ENCODE measurements around the gene PAPPA2.
A peak's percentile ranks its signal among the peaks of the same experiment; 100 is the strongest.

The PAPPA2 gene

DNA sequence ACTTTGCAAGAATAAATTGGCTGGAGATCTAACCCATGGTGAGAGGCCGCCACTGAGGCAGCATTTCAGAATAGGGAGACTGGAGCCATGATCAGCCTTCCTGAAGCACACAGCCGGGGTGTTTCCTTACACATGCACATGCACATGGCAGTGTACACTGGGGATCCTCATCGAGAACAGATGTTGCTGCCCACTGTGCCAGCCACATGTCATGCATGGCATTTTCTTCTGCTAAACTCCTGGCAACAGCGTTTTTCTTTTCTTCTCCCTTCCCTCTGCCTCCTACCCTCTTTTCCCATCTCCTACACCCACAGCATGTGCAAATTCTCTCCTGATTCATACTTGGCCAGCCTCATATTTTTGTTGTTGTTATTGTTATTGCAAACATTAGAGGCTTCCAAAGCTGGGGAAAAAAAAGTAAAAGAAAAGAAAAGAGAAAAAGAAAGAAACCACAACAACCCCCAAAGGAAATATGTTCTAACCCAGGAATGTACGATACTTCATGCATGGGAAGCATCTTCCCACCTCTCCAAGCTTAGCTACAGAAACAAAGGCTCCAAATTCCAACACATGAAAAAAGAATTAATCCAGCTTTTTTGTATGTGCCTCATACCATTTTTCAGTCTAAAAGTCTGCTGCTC, 357.5 kb downstream of the PAPPA2 start:
- no peak for DNase-seq

DNA sequence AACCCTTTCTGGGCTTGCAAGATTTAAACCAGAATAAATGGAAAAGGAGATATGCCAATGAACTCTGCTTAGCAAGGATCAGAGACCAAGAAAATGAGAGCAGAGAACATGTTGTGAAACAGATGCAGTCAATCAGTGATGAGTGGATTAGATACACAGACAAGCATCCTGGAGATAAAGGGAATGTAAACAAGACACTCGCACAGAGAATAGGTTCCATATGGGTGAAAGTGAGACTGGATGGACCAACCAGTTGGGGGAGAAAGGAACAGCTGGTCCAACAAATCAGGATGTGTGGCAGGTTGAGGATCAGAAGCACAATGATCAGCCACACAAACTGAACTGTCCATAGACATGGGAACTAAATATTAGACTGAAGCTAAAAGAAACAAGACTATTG, 363.3 kb downstream of the PAPPA2 start:
- DNase-seq = peak; percentile 5

DNA sequence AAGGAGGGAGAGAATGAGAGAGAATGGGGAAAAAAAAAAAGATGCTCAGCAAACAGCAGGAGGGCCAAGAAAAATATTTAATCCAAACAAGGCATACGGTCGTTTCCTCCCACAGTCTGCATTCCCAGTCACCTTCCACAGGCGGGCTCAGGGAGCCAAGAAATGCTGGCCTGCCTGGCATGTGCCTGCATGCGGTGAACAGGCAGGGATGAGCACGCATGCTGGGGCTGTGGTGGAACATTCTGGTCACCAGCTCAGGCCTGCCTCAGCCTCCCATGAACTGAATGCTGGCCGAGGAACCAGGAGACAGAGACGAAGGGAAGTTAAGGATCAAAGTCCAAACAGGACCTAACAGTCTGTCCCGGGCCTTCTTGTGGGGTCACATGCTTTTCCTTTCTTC, 366.3 kb downstream of the PAPPA2 start:
- no peak for DNase-seq

DNA sequence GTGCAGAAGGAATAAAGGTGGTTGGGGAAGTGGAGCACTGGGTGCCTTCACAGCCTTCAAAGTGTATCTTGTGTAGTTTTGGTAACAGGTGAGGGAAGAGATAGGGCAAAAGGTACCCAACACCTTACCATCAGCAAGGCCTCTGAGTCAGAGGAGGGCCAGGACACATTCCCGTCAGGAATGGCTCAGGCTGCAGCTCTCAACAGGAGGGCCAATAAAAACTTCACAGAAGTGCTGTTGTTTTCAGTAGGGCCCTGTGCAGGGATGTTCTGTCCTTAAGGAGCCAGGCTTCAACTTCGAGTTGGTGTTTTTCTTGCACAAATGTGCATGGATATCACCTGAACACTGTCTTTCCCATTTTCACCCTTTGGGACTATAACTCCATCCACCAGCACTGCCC, 368.2 kb downstream of the PAPPA2 start:
- DNase-seq = no peak

DNA sequence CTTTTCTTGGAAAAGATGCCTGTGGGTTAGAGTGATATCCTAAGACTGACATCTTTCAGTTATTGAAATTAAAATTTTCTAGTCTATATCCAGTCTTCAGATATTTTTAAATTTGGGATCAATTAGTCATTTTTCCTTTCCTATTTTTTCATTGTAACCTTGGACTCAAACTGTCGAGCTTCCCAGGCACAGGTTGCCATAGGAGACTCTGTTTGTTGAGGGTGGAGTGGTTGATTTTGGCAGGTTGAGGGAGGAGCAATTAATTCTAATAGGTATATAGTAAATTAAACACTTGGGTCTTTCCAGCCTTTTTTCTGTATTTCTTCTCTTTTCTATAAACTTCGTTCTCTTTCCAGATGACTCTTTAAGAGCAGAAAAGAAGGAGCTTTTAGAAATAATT, 374.7 kb downstream of the PAPPA2 start:
- no peak for DNase-seq

DNA sequence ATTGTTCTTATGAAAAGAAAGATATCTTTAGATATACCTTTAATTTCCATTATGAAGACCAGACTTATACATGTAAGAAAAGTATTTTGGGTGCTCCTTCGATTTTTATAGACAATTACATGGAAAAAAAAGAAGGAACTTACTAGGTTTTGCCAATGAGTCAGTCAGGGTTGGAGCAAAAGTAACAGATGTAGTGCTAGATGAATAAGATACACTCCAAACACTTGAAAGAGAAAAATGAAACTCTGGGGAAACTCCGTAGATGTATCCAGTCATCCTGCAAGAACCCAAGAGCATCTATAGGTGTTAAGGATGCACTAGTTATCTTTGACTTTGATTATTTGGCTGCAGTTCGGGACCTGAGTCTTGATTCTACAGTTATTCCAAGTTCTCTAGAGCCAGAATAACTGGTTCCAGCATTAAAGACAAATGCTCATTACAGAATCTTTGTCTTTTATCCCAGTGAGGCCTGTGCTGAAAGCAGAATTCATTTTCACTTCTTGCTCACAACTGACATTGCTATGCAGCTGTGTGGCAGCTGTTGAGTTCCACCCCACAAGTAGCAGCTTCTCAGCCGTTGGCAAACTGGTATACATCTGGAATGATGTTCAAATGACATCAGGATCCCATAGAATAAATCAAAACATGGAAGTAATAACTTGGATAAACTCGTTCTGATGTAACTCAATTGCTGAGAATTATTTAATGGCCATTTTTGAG, 375.5 kb downstream of the PAPPA2 start:
- no peak for DNase-seq

DNA sequence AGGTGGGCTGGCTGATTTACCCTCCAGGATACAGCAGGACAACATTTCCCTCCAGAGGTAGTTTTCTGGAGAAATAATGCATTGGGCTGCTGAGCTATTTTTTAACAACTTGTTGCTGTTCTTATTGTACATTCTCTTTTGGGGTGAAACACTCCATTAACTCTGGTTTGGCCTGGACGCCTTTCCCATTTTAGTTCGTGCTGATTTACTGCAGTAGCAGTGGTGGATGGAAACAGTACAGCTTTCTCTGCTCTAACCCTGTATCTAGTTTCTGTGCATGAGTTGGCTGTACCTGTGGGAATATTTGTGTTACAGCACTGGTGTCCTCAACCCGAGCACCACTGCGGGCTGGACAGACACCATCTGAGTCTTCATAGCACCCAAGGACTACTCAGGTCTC, 376.2 kb downstream of the PAPPA2 start:
- DNase-seq = no peak

DNA sequence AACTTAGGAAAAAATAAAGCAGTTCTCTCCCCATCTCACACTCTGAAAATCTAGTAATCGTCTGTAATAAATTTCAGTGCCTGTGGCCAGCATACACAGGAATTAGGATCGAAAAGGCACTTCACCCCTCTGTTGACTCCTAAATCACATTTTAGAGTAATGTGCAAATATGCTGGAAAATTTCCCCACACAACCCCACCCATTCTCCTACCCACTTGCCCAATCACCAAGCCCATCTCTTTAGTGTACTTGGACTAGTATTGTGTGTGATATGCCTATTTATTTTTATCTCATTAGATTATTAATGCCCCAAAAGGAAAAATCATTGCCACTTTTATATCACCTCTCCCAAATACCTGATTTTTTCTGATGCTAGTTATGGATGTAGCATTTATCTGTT, 378.3 kb downstream of the PAPPA2 start:
- no peak for DNase-seq

DNA sequence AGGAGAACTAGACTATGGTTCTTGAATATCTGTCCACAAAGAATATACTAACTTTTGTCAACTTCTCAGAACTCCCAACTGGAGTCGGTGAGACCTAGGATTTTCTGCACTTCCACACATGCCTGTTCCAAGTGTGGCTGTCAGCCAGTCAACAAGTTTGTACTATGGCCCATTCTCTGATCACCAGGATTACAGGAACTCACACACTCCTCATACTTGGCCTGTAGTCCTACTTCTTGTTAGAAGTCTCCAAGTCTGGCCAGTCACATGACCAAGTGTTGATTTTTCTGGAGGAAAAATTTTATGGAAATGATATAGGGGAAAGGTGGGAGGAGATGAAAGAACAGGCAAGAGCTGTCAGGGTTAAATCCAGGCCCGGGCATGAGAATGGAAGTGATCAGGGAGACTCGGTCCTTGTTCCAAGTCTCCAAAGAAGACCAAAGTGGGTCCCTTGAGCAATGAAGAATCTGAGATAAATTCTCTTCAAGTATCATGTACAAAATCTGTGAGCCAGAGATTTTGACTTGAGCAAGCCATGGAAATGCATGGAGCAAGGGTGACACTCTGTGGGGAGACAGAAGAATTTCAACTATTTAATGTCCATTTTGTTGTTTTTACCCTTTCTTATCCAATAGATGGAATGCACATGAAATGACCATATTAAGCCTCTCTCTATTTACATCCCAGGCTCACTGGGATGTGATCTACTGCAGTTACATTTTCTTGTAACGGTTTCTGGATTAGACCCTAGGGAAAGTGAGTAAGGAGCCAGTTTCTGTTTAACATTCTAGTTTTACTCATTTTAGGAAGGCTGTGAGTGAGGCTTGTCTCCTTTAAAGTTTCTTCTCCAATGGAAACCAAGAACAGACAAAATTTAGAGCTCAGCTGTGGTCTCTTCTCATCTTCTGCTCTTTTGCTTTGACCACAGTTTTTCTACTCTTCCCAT, 380.6 kb downstream of the PAPPA2 start:
- no peak for DNase-seq

DNA sequence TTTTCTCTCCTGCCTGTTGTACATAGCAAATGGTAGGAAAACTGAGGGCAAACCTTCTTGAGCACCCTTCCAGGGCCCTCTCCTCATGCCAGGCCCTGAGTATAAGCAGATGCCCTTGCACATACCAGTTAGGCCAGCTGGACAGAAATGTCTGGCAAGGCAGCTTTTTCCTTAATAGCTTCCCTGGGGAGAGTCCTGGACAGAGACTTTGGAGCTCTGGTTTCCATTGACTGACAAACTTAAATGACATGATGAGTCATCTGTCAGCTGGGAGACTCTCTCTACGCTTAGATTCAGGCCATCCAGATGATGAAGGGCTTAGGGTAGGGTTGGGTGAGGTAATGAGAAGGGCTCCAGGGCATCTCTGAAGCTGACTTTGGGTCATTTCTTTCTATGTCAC, 384.1 kb downstream of the PAPPA2 start:
- DNase-seq = no peak

DNA sequence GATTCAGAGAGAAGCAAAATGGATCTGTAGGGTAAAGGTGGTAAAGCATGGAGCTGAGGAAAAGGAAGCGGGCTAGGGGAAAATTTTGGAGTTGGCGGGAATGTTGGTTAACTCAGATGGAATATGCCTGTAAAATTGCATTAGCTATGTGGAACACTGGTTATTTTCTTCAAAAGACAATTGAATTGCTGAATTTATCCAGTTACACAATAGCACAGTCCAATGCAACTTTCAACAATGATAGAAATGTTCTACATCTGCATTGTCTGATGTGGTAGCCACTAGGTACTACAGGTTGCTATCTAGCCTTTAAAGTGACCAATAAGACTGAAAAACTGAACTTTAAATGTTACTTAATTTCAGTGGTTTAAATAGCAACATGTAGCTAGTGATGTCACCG, 386.3 kb downstream of the PAPPA2 start:
- DNase-seq = no peak

DNA sequence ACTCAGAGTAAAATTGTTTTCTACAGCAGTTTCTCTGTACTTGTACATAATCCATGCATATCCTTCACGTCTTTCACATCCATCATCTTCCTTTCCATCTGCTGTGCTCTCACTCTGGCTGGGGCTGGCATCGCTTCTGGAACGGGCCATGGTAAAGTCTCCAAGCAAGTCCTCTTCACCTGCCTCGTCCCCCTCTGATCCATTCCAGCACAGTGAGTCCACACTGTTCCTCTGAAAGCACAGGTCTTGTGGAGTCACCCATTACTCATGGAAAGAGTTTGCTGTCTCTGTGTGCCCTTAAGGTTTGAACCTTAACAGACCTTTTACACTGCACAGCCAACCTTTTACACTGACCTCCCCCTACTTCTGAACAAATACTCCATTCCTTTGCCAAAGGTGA, 387.9 kb downstream of the PAPPA2 start:
- DNase-seq = no peak

DNA sequence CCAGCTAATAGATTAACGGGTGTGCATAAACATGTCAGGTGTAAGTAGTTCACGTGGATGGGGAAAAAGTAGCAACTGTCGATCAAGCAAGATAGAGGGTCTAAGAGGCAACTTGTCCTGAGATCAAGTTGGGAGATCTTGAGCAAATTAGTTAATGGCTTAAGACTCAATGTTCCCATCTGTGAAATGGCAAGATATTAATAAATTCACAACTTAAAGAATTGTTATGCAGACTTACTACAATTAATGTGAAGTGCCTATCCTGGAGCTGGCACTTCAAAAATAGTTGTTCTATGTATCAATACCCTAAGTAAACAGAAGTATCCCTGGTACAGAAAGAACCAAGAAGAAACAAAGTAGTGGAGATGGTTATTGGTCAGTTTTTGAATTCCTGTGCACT, 389.1 kb downstream of the PAPPA2 start:
- DNase-seq = no peak

DNA sequence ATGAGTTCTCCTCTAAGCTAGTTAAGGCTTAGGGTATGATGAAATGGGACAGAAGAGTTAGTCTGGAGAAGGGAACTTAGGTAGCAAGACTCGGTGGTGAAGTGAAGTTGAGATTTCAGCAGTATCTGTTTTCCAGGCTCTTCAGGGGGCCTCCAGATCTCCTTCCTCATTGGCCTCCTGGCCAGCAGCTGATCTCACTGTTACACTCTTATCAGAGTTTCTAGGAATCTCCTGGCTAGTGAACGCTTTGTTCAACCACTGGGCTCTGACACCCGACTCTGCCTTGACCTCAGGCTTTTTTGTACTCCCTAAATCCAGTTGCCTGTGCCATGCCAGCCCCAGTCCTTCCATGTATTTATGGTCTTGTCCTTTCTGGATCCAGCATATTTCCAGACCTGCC, 390.5 kb downstream of the PAPPA2 start:
- DNase-seq = no peak

DNA sequence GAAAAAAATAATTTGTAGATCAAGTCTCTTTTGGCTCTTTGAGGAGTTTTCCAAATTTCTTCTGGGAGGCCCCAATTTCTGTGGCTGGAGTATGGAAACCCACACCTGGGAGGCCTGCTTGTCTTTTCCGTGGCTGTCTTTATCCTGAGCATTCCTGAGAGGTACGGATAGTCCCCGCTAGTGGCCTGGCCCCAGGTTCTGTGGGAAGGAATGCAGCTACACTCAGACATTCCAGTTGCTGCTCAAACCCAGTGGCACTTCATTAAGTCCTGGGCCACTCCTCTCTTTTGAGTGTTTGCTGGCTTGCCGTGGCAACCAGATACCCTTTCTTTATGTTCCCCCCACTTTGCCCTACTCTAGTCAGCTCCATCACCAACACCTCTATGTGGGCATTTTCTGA, 391.1 kb downstream of the PAPPA2 start:
- no peak for DNase-seq

DNA sequence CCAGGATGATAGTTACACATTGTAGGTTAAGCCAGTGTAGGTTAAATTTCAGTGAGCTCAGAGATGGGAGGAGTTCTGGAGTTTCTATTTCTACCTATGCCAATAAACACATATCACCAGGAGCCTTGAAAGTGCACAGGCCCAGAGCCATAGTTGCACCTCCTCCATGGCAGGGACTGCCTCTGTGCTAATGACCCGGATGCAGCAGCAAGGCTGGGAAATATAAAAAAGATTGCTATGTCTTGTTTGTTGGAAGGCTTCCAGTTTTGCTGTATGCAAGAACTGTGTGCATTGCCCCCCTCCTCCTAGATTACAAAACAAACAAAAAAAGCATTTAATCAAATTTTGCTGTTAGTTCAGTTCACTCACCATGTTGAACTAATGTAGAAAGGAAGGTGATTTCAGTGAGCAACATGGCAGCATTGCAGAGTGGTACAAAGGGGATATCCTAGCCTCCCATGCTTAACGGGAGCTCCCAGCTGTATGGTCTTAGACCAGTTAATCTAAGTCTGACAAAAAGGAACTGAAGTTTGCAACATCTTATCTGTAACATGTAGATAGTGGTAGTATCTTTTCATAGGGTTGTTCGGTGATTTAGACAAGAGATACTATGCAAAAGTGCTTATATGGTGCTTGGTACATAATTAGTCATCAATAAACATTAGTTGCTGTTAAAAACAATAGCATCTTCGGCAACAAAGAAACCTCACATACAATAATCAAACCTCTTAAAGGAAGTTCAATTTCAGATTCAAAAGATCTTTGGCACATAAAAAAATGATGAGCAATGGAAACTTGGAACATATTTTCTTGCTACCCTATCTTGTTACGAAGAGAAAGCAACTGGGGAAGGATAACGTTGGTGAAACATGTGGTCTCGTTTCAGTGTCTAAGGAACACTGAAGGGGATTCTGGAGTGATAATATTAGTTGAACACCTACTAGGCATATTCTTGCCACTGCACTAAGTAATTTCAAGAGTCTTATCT, 392.1 kb downstream of the PAPPA2 start:
- no peak for DNase-seq

DNA sequence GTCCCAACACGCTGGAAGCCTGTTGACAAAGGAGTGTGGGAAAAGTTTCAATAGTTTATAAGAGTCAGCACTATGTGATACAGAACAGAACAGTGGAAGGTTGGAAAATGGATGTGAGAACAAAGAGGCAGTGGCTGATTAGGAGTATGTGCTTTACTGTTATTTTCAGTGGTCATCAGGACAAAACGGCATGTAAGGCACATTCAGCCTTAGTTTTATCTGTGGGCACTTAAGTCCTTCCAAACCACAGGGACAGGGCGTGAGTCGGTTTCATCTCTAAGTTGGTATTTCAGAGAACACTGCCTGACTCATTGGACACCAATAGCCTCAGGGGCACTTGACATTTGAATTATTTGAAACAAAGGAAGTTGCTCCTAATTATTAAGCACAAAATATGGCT, 394.7 kb downstream of the PAPPA2 start:
- no peak for DNase-seq

DNA sequence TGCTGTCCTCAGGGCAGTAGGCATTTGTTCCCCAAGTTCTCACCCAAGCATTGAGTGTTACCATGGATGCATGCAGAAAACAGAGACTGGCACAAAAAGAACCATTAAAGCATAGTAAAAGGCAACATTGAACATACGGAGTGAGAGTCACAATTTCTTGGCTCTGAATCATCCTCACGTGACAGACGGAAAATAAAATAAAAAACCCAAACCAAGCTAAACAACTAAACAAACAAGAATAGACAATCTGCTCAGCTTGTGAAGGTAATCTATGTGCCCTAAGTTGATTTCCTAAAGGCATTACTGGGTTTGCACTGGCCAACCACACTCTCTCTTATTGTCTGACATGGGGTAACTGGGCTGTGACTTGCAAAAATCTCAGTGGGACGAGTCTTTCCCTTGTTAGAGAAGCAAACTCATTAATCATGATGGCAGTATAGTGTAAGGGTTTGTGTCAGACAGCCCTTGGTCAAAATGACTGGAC, 395.5 kb downstream of the PAPPA2 start:
- no peak for DNase-seq

DNA sequence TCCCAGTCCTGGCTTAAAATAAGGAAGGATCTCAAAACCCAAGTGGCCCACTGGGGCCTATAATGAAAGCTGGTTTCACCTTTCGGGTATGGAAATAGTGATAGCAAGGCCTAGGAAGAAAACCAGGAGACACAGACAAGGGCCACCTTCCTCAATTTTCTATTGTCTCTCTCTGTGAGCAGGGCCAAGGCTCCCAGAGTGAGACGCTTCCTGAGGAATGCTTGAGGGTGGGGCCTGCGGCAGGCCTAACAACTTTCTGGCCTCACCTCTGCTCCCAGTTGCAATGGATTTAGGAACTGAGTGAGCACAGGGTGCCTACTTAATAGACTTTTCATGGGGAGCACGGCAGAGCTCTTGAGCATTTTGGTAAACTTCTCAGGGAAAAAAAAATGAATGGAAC, 400.6 kb downstream of the PAPPA2 start:
- no peak for DNase-seq

DNA sequence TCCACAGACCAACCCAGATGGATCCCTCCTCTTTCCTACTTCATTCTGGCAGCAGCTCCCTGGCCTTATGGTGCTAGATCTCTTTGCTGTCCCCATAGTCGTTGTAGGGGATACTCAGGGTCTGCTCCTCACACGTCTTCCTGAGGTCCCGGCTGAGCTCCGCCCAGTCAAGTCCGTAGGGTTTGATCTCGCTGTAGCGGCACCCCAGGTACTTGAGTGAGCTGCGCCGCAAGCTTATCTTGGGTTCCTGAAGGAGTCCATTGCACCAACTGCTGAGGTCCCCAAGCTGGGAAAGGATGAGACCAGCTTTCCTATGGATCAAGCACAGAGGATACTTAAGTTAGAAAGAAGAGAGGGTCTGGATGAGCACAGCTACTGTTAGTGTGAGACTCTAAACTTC, 401.2 kb downstream of the PAPPA2 start:
- no peak for DNase-seq

DNA sequence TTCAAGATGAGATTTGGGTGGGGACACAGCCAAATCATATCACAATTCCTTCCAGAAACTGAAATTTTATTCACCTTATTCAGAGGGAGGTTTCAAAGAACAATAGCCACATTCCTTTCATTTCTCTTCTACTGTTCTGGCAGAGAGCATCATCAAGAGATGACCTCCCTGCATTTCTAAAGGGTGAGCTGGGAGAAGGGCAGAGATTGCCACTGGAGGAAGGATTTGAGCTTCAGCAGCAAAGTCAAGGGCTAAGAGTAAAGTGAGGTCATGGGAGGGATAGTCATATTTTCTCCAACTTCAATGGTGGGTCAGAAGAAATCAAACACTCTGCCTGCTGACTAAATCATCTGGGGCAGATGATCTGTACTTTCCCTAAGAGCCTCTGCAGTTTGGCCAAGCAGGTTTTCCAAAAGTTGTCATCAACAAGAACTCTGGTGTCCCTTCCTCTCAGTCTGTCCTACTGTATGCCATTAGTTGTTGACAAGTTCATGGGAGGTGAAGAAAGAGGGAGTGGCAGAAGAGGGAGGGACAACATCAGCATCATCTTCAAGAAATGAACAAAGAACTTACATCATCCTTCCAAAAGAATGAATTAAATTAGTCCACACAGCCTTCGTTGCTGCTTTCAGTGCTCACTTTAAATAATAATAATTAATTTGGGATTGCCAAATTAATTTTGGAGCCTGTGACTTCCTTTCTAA, 403.2 kb downstream of the PAPPA2 start:
- DNase-seq = no peak

DNA sequence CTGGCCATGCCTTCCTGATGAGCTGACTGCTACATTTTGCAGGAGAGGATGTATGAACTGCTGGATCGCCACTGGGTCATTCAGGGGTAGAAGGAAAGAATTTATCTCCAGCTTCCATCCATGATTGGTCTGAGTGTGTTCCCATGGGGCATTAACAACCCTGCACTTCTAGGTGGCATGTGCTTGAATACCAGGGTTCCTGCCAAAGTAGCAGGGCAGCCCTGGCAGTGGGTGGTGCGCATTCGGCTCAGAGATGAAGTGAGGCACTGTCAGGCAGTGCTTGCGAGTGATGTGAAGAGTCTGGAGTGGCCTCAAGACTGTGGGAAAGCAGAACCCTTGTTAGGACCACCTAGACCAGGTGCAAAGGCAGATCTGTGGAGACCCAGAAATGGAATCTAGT, 406.6 kb downstream of the PAPPA2 start:
- no peak for DNase-seq
